ENCODE results near the gene SYT11.
A peak's percentile ranks its signal among the peaks of the same experiment; 100 is the strongest.
"Not testable (repeated sequence)": the region's sequence is repeated elsewhere in the genome, so short reads cannot be mapped to it uniquely, and the experiment has no call there.

Gene SYT11

GRCh38 chr1:155900161-155900560 is 40.8 kb downstream of the SYT11 start:
- no peak for DNase-seq

GRCh38 chr1:155904261-155904660 is 44.9 kb downstream of the SYT11 start:
- no peak for DNase-seq

- no peak for DNase-seq
These were observed 50.5 kb downstream of the SYT11 start for GRCh38 chr1:155909894-155910293.

- DNase-seq: no peak
These were observed 51.3 kb downstream of the SYT11 start for GRCh38 chr1:155910621-155911121.

- peak; percentile 83 for DNase-seq
These were observed 52.0 kb downstream of the SYT11 start, which contains the start of gene RIT1 for GRCh38 chr1:155911156-155912055. Gene RIT1 (minus strand): TSS chr1:155911349. CDS start chr1:155910761, 588 bp downstream.

- no peak for DNase-seq
These were observed 52.7 kb downstream of the SYT11 start for GRCh38 chr1:155912056-155912536.

- no peak for DNase-seq
These were observed 54.8 kb downstream of the SYT11 start for GRCh38 chr1:155913969-155914757.

- DNase-seq: no peak
These were observed 59.3 kb downstream of the SYT11 start for GRCh38 chr1:155918660-155919059.

- no peak for DNase-seq
These were observed 60.4 kb downstream of the SYT11 start for GRCh38 chr1:155919801-155920200.

GRCh38 chr1:155920717-155921116 is 61.4 kb downstream of the SYT11 start:
- DNase-seq: no peak

GRCh38 chr1:155925506-155925905 is 66.1 kb downstream of the SYT11 start:
- no peak for DNase-seq

- DNase-seq: no peak
These were observed 69.7 kb downstream of the SYT11 start for GRCh38 chr1:155929057-155929456.

- DNase-seq: not testable (repeated sequence)
These were observed 71.4 kb downstream of the SYT11 start for GRCh38 chr1:155930725-155931124.

GRCh38 chr1:155931332-155932038 is 72.1 kb downstream of the SYT11 start:
- no peak for DNase-seq

- DNase-seq: no peak
These were observed 72.7 kb downstream of the SYT11 start for GRCh38 chr1:155932081-155932480.

GRCh38 chr1:155932487-155932886 is 73.1 kb downstream of the SYT11 start:
- DNase-seq: no peak

- no peak for DNase-seq
These were observed 74.3 kb downstream of the SYT11 start for GRCh38 chr1:155933591-155934096.

GRCh38 chr1:155934097-155934935 is 74.9 kb downstream of the SYT11 start, which contains the start of gene KHDC4:
Gene KHDC4 (minus strand): TSS chr1:155934413. CDS start chr1:155934373, 40 bp downstream.
- peak; percentile 89 for DNase-seq
